Hematopoietic multipotent progenitor cell treated with erythropoietin and hydrocortisone succinate and interleukin-3 and kit ligand, for 8 days (in vitro differentiated cells): ENCODE measurements around the gene NAT16.
"Not testable (repeated sequence)": the region's sequence is repeated elsewhere in the genome, so short reads cannot be mapped to it uniquely, and the experiment has no call there.

ENCODE experiments used
- DNase-seq: peaks from one replicate; pipeline ENCODE4 v3.0.0-alpha.2; 2015

Gene NAT16

GRCh38 chr7:101125989-101126650 lies 54.0 kb downstream of the NAT16 start:
- DNase-seq = peak; percentile 74

GRCh38 chr7:101124376-101125056 lies 55.6 kb downstream of the NAT16 start:
- peak; percentile 47 for DNase-seq

GRCh38 chr7:101123703-101124068 lies 56.4 kb downstream of the NAT16 start:
- no peak for DNase-seq

GRCh38 chr7:101122933-101123702 lies 57.0 kb downstream of the NAT16 start:
- DNase-seq = no peak

GRCh38 chr7:101121991-101122932 lies 57.8 kb downstream of the NAT16 start:
- no peak for DNase-seq

- DNase-seq = not testable (repeated sequence)
Measured at GRCh38 chr7:101121631-101121990, 58.5 kb downstream of the NAT16 start.
